IPS DF 6.9 (cell line): Measurements from ENCODE around the gene INHBC.

ENCODE experiments used
- DNase-seq: peaks from one replicate; pipeline ENCODE4 v3.0.0-alpha.2; 2013; ENCODE audit warnings: low read depth, low spot score
- H3K27ac ChIP-seq: one replicate; pipeline ENCODE4 v1.5.1; 2013; ENCODE audit warnings: low read length, control low read depth
- H3K27me3 ChIP-seq: 2 replicates; pipeline ENCODE4 v1.6.1; 2013; ENCODE audit warnings: mild to moderate bottlenecking, low read length; ENCODE audit not compliant: control insufficient read depth, insufficient read depth
- H3K36me3 ChIP-seq: 2 replicates; pipeline ENCODE4 v1.6.1; 2013; ENCODE audit warnings: low read length; ENCODE audit not compliant: control insufficient read depth, insufficient read depth
- H3K4me1 ChIP-seq: 2 replicates; pipeline ENCODE4 v1.6.1; 2013; ENCODE audit warnings: low read length; ENCODE audit not compliant: control insufficient read depth, insufficient read depth
- H3K4me3 ChIP-seq: 2 replicates; pipeline ENCODE4 v1.5.1; 2013; ENCODE audit warnings: mild to moderate bottlenecking, low read length
- H3K9me3 ChIP-seq: 2 replicates; pipeline ENCODE4 v1.6.1; 2013; ENCODE audit warnings: low read length, inconsistent platforms; ENCODE audit not compliant: control insufficient read depth, insufficient read depth
- WGBS: extraction: QIAGEN DNeasy Blood & Tissue Kit; methylation state at CpG from one replicate; pipeline ENCODE4 v1.1.7; 2013; ENCODE audit warnings: mixed read lengths, missing lambda C conversion rate; ENCODE audit not compliant: insufficient read length, insufficient coverage; 5-methylcytosine and 5-hydroxymethylcytosine counted together

The INHBC gene

DNA sequence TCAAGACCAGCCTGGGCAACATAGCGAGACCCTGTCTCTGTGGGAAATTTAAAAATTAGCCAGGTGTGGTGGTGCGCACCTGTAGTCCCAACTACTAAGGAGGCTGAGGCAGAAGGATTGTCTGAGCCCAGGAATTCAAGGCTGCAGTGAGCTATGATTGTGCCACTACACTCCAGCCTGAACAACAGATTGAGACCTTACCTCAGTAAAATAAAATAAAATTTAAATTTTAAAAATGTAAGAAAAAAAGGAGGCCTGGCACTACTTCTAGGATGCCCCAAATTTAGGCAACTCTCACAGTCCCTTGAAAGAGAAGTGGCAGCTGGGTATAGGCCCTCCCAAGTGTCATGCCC, 19.6 kb downstream of the INHBC start:
- Histone ChIP-seq H3K27me3 (no peaks in the 10 kb centered on the region), H3K4me3 (no peak overlapping the region), H3K36me3 (no peaks in the 10 kb centered on the region), H3K9me3 (no peaks in the 10 kb centered on the region), H3K27ac (no peak overlapping the region), H3K4me1 (peaks cover 13% of the 10 kb centered on the region; the same call in 1 of the 2 replicates)
- DNase-seq = no peak
- no CpG with 5 or more reads among the region's 2 CpGs for WGBS

DNA sequence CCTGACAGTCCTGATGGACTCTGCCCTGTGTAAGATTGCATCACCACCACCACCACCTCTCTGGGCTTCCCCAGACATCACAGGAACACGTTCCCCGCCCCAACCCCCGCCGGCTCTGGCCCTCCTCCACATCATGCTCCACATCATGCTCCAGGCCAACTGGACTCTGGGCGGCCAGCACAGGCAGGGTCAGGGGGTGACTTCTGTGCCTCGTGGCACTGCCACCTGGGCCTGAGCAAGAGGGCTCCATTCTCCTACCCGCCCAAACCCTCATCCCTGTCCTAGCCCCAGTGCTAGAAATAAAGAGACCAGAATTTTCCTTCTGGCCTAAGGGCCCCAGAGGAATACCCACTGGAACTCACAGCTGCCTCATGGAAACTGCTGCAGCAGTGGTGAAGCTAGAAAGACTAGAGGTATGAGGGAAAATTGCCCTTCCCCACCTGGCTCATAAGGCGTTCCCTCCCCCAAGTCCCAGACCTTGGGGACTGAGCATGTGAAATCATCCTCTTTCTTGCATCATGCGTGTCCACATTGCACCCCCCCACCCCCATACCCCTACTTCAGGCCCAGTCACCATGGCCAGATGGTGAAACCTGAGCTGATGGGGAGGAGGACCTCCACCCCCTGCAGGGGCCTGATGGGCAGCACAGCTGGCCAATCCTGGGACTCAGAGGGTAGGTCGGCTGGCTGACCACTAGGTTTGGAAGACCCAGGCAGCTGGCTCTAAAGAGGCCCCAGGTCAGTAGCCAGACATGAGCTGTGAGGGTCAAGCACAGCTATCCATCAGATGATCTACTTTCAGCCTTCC, 20.2 kb downstream of the INHBC start, which contains the start of gene INHBE:
Gene INHBE, plus strand, starts transcription at position 742 of the 808 bp plus-strand sequence. CDS start 230 bp downstream, outside the sequence.
- DNase-seq = no peak
- H3K4me1 ChIP-seq = peaks cover 13% of the 10 kb centered on the region; the same call in 1 of the 2 replicates
- no peaks in the 10 kb centered on the region for H3K36me3 ChIP-seq
- H3K9me3 ChIP-seq = no peaks in the 10 kb centered on the region
- peak within 1 kb of the TSS; percentile 25; the same call in 1 of the 2 replicates for H3K4me3 ChIP-seq
- H3K27ac ChIP-seq = no peak within 1 kb of the TSS
- WGBS = no CpG with 5 or more reads among the region's 10 CpGs
- H3K27me3 ChIP-seq = no peaks in the 10 kb centered on the region

DNA sequence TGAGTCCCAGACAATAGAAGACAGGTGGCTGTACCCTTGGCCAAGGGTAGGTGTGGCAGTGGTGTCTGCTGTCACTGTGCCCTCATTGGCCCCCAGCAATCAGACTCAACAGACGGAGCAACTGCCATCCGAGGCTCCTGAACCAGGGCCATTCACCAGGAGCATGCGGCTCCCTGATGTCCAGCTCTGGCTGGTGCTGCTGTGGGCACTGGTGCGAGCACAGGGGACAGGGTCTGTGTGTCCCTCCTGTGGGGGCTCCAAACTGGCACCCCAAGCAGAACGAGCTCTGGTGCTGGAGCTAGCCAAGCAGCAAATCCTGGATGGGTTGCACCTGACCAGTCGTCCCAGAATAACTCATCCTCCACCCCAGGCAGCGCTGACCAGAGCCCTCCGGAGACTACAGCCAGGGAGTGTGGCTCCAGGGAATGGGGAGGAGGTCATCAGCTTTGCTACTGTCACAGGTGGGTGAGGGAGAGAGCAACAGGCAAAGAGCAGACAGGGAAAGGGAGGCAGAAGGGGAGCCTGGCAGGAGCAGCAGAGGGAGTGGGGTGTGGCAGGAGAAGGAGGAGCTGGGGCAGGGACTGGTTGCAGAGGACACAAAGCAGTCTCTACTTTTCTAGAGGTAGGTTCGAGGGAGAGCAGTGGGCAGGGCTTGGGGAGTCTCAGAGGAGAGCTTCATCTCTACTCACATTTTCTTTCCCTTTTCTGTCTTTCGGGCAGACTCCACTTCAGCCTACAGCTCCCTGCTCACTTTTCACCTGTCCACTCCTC, 21.0 kb downstream of the INHBC start:
- no CpG with 5 or more reads among the region's 10 CpGs for WGBS
- H3K27me3 ChIP-seq = no peaks in the 10 kb centered on the region
- H3K4me1 ChIP-seq = peaks cover 13% of the 10 kb centered on the region; the same call in 1 of the 2 replicates
- H3K27ac ChIP-seq = no peak overlapping the region
- DNase-seq = no peak
- no peaks in the 10 kb centered on the region for H3K36me3 ChIP-seq
- H3K4me3 ChIP-seq = peak overlapping the region; percentile 25; the same call in 1 of the 2 replicates
- H3K9me3 ChIP-seq = no peaks in the 10 kb centered on the region

DNA sequence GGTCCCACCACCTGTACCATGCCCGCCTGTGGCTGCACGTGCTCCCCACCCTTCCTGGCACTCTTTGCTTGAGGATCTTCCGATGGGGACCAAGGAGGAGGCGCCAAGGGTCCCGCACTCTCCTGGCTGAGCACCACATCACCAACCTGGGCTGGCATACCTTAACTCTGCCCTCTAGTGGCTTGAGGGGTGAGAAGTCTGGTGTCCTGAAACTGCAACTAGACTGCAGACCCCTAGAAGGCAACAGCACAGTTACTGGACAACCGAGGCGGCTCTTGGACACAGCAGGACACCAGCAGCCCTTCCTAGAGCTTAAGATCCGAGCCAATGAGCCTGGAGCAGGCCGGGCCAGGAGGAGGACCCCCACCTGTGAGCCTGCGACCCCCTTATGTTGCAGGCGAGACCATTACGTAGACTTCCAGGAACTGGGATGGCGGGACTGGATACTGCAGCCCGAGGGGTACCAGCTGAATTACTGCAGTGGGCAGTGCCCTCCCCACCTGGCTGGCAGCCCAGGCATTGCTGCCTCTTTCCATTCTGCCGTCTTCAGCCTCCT, 21.6 kb downstream of the INHBC start:
- Histone ChIP-seq H3K4me3 (peak overlapping the region; percentile 25; the same call in 1 of the 2 replicates), H3K36me3 (no peaks in the 10 kb centered on the region), H3K27me3 (no peaks in the 10 kb centered on the region), H3K4me1 (peaks cover 13% of the 10 kb centered on the region; the same call in 1 of the 2 replicates), H3K9me3 (no peaks in the 10 kb centered on the region), H3K27ac (no peak overlapping the region)
- no peak for DNase-seq
- whole genome bisulfite sequencing = no CpG with 5 or more reads among the region's 15 CpGs

DNA sequence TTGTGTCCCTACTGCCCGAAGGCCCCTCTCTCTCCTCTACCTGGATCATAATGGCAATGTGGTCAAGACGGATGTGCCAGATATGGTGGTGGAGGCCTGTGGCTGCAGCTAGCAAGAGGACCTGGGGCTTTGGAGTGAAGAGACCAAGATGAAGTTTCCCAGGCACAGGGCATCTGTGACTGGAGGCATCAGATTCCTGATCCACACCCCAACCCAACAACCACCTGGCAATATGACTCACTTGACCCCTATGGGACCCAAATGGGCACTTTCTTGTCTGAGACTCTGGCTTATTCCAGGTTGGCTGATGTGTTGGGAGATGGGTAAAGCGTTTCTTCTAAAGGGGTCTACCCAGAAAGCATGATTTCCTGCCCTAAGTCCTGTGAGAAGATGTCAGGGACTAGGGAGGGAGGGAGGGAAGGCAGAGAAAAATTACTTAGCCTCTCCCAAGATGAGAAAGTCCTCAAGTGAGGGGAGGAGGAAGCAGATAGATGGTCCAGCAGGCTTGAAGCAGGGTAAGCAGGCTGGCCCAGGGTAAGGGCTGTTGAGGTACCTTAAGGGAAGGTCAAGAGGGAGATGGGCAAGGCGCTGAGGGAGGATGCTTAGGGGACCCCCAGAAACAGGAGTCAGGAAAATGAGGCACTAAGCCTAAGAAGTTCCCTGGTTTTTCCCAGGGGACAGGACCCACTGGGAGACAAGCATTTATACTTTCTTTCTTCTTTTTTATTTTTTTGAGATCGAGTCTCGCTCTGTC, 22.3 kb downstream of the INHBC start:
- WGBS = no CpG with 5 or more reads among the region's 6 CpGs
- H3K4me1 ChIP-seq = peaks cover 13% of the 10 kb centered on the region; the same call in 1 of the 2 replicates
- H3K27ac ChIP-seq = no peak overlapping the region

DNA sequence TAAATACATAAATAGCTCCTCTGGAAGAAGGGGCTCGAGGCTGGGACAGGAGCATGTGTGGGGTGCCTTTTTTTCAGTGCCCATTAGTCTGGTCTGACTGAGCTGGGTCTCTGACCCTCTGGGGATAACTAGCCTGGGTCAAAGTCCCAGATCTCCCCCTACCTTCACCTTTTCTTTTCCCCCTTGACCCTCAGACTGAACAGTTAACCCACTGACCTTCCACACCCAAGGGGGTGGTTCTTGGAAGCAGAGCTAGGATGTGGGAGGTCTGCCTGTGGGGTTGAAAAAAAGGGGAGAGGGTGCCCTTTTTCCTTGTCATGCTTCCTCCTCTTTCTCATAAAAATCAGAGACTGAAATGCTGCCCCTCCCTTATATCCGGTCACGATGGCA, 24.1 kb downstream of the INHBC start:
- H3K36me3 ChIP-seq = no peaks in the 10 kb centered on the region
- DNase-seq = no peak
- WGBS = no CpG with 5 or more reads among the region's 3 CpGs
- no peak overlapping the region for H3K27ac ChIP-seq
- no peaks in the 10 kb centered on the region for H3K27me3 ChIP-seq
- peaks cover 12% of the 10 kb centered on the region; the same call in 1 of the 2 replicates for H3K4me1 ChIP-seq
- peak overlapping the region; percentile 12; the same call in 1 of the 2 replicates for H3K4me3 ChIP-seq
- no peaks in the 10 kb centered on the region for H3K9me3 ChIP-seq

More for the DNA sequence above, 22.3 kb downstream of the INHBC start:
- no peaks in the 10 kb centered on the region for H3K36me3 ChIP-seq
- DNase-seq = no peak
- H3K4me3 ChIP-seq = no peak overlapping the region
- H3K27me3 ChIP-seq = no peaks in the 10 kb centered on the region
- H3K9me3 ChIP-seq = no peaks in the 10 kb centered on the region

DNA sequence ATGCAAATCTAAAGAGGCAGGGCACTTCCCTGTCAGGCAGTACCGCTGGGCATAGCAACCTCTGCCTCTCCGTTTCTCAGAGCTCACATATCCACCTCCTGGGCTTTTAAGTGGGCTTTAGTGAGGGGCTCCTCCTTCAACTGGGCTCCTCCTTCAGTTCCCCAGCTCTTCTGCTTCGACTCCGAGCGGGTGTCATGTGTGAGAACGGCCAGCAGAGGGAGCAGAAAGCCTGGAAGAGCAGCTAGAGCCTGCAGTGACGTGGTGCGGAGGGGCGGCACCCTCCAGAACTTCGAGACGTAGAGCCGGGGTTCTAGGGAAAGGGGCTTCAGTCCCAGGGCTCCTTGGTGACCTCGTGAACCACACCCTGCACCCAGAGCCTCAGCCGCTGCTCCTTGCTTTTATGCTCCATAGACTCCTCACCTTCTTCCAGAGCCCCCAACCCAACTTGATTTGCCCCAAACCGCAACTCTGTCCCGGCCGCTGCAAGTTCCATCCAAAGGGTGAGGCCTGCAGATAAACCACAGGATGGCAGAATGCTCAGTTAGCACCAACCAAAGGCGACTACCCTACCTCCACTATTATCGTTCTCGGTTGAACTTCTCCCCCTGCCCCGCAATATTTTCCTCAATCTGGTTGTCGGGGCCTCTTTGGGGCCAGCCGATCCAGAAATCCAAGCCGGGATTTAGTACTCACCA, 24.6 kb downstream of the INHBC start:
- H3K4me1 ChIP-seq = peaks cover 12% of the 10 kb centered on the region; the same call in 1 of the 2 replicates
- WGBS = no CpG with 5 or more reads among the region's 24 CpGs

DNA sequence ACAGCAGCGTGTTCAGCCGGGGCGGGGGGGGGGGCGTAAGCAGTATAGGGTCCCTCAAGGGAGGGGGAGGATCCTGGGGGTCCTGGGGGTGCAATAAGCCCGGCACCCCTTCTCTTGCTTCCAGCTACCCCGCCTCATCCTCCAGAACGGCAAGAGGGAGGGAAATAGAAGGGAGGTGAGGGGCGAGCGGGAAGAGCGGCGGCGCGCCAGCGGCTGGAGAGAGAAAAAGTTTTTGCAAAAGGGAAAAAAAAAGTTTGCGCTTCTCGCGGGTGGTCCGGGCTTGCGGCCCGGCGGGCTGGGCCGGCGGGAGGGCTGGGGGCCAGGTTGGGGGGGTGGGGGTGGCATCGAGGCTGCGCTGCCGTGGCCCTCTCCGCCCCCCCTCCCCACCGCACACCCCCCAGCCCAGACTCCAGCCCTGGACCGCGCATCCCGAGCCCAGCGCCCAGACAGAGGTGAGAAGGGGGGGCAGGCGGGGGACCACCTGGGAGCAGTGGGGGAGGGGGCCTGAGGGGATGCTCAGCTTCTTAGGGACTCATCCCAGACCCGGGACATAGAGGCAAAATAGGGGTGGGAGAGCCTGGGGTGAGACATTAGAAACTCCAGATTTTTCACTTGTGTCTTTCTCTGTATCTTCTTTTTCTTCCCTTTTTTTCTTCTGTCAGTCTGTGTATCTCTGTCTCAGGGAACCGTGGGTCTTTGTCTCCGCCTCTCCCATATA, 25.3 kb downstream of the INHBC start, which contains the start of gene GLI1:
Gene GLI1, plus strand, starts transcription at position 36 of the 718 bp plus-strand sequence. CDS start 3,907 bp downstream, outside the sequence.
- Histone ChIP-seq H3K36me3 (no peaks in the 10 kb centered on the region), H3K27ac (no peak within 1 kb of the TSS), H3K4me3 (peak within 1 kb of the TSS; percentile 63; the same call in 1 of the 2 replicates), H3K27me3 (no peaks in the 10 kb centered on the region), H3K4me1 (peaks cover 8% of the 10 kb centered on the region; the same call in 1 of the 2 replicates), H3K9me3 (no peaks in the 10 kb centered on the region)
- no CpG with 5 or more reads among the region's 36 CpGs for WGBS
- no peak for DNase-seq

More for the DNA sequence above, 24.6 kb downstream of the INHBC start:
- Histone ChIP-seq H3K36me3 (no peaks in the 10 kb centered on the region), H3K4me3 (peak overlapping the region; percentile 63; the same call in 1 of the 2 replicates), H3K27ac (no peak overlapping the region), H3K9me3 (no peaks in the 10 kb centered on the region), H3K27me3 (no peaks in the 10 kb centered on the region)
- peak; percentile 99 for DNase-seq

DNA sequence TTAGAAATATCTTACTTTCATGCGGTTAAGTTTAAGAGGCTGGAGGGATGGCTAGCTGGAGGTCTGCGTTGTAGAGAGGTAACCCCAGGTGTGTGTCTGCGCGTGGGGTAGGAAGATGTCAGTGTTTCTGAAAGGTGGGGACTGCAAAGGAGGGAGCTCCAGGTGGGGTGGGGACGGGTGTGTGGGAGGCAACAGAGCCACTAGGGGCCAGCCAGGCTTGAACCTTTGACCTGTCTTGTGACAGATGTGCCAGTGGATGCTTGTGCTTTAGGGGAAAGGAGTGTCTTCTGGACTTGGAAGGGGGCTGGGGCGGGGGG, 25.8 kb downstream of the INHBC start:
- Histone ChIP-seq H3K27me3 (no peaks in the 10 kb centered on the region), H3K27ac (no peak overlapping the region), H3K36me3 (no peaks in the 10 kb centered on the region), H3K9me3 (no peaks in the 10 kb centered on the region), H3K4me1 (peaks cover 8% of the 10 kb centered on the region; the same call in 1 of the 2 replicates), H3K4me3 (peak overlapping the region; percentile 63; the same call in 1 of the 2 replicates)
- no CpG with 5 or more reads among the region's 6 CpGs for WGBS
- no peak for DNase-seq
